SK-N-MC (cell line): ENCODE measurements around the gene IL3RA.

Experiments
- EZH2 ChIP-seq: fragments of 200-600 bp; sonication (generic); IDR thresholded peaks from one replicate; pipeline ENCODE4 v1.6.1; 2017; ENCODE audit warnings: antibody characterized with exemption
- POLR2AphosphoS5 ChIP-seq: IDR thresholded peaks from 2 replicates; pipeline ENCODE4 v1.6.1; 2012; ENCODE audit warnings: mild to moderate bottlenecking, low read depth, low read length, borderline replicate concordance

DNA sequence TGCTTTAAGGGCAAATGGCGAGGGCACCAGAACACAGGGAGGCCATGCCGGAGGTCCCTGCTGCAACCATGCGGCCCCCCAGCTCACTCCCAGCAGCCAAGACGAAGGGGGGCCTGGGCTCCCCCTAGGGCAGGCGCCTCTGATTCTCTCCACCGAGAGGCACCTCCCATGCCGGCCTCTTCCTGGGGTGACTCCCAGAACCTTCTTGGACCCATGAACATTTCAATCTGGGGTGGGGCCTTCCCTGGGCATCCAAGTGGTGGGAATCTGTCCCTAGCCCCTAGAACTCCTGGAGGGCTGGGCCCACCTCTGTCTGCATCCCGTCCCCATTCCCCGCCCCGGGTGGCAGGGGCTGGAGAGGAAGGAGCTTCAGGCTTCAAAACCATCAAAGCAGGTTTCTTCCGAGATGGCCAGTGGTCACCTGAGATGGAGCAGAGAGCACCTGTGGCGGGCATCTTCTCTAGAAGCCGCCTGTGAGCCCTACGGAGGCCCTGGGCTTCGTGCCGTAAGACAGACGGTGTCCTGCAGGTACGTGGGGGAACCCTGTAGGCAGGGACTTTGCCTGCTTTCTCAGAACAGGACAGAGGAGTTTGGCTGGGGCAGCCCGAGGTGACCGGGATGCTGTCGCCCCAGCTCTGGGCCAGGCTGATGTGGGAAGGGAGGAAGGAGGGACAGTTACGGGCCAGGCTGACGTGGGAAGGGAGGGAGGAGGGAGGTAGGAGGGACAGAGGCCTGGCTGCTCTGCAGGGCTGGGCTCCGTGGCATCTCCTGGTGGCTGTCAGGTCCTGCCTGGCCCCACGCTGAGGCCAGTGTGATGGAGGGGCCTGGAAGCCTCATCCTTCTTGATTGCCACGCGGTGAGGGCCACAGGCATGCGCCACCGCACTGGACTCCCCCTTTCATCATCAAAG lies 62.1 kb downstream of the IL3RA start:
- no peak for TF ChIP-seq POLR2AphosphoS5
- TF ChIP-seq EZH2: no peak
